Fibroblast of lung (primary cell): ENCODE results near the gene LIN52.

Source experiments
- EZH2 ChIP-seq: IDR thresholded peaks from 2 replicates; pipeline ENCODE4 v1.5.1; 2012; ENCODE audit warnings: low read length, control low read depth, mild to moderate bottlenecking; ENCODE audit errors: missing control alignments
- TF ChIP-seq, protein P1 (sequence below), 2 donors: IDR thresholded peaks in 1 of 2; conservative IDR thresholded peaks in 1 of 2; 1 replicate in 1 of 2; 2 replicates in 1 of 2; pipeline ENCODE4 v1.5.1; 2011 to 2012; ENCODE audit warnings: low read length in 2 of 2, control low read depth in 1 of 2, inconsistent platforms in 1 of 2, low read depth in 1 of 2, mild to moderate bottlenecking in 1 of 2

- TF ChIP-seq, protein P1, sequence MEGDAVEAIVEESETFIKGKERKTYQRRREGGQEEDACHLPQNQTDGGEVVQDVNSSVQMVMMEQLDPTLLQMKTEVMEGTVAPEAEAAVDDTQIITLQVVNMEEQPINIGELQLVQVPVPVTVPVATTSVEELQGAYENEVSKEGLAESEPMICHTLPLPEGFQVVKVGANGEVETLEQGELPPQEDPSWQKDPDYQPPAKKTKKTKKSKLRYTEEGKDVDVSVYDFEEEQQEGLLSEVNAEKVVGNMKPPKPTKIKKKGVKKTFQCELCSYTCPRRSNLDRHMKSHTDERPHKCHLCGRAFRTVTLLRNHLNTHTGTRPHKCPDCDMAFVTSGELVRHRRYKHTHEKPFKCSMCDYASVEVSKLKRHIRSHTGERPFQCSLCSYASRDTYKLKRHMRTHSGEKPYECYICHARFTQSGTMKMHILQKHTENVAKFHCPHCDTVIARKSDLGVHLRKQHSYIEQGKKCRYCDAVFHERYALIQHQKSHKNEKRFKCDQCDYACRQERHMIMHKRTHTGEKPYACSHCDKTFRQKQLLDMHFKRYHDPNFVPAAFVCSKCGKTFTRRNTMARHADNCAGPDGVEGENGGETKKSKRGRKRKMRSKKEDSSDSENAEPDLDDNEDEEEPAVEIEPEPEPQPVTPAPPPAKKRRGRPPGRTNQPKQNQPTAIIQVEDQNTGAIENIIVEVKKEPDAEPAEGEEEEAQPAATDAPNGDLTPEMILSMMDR (conservative IDR thresholded peaks at IDR 0.05 in 1 of 2, IDR thresholded peaks at IDR 0.05 in 1 of 2; ENCODE audit: low read depth in 1 of 2, low read length in 2 of 2): no peak
- TF ChIP-seq EZH2: no peak
Observed at GRCh38 chr14:74080820-74081460, 3.8 kb upstream of the LIN52 start.
